ENCODE results near the gene NLRX1. TPM values are rescaled to one million over a fixed set of nuclear protein-coding genes. Genes with fewer than 3 reads are reported as not detected.

The NLRX1 gene
- total RNA-seq, 1 experiment from 2014 or later = 25.2 TPM

GRCh38 chr11:119156496-119156895 is 12.0 kb upstream of the NLRX1 start:
- ATAC-seq (no peak), DNase-seq (ENCODE audit: low read depth, low spot score) (no peak)
- ChIA-PET POLR2A (no interaction called here), CTCF (interaction anchor here (1.4 kb wide), 1 partner anchor 40 kb away, joined by 3 read pairs; no protein-coding TSS in a partner anchor)
- in situ Hi-C loops (cut with HindIII; ENCODE audit: low pct_unique_long_range_greater_than_20kb, low sequenced_read_pairs) (no loop called here), intact Hi-C loops (cut with micrococcal nuclease; ENCODE audit: unreplicated experiment) (no loop called here)
- Histone ChIP-seq H3K27ac (ENCODE audit: low read length) (no peak overlapping the region), H3K4me3 (ENCODE audit: low read depth in 2 of 2, low read length in 2 of 2) (no peak overlapping the region), H3K4me1 (ENCODE audit: control insufficient read depth, insufficient read depth, low read length) (no peaks in the 10 kb centered on the region), H3K9me3 (ENCODE audit: control insufficient read depth, insufficient read depth, low read depth, low read length) (no peaks in the 10 kb centered on the region), H3K27me3 (ENCODE audit: control insufficient read depth, insufficient read depth, low read length) (no peaks in the 10 kb centered on the region), H3K36me3 (ENCODE audit: control insufficient read depth, insufficient read depth, low read length) (no peaks in the 10 kb centered on the region)
- TF ChIP-seq TCF7L2 (IDR thresholded peaks at IDR 0.05; ENCODE audit: low read depth, low read length) = no peak
- TF ChIP-seq CTCF (IDR thresholded peaks at IDR 0.05) = no peak
- TF ChIP-seq POLR2AphosphoS5 (IDR thresholded peaks at IDR 0.05; ENCODE audit: low read depth, low read length) = no peak
- TF ChIP-seq, protein P1, sequence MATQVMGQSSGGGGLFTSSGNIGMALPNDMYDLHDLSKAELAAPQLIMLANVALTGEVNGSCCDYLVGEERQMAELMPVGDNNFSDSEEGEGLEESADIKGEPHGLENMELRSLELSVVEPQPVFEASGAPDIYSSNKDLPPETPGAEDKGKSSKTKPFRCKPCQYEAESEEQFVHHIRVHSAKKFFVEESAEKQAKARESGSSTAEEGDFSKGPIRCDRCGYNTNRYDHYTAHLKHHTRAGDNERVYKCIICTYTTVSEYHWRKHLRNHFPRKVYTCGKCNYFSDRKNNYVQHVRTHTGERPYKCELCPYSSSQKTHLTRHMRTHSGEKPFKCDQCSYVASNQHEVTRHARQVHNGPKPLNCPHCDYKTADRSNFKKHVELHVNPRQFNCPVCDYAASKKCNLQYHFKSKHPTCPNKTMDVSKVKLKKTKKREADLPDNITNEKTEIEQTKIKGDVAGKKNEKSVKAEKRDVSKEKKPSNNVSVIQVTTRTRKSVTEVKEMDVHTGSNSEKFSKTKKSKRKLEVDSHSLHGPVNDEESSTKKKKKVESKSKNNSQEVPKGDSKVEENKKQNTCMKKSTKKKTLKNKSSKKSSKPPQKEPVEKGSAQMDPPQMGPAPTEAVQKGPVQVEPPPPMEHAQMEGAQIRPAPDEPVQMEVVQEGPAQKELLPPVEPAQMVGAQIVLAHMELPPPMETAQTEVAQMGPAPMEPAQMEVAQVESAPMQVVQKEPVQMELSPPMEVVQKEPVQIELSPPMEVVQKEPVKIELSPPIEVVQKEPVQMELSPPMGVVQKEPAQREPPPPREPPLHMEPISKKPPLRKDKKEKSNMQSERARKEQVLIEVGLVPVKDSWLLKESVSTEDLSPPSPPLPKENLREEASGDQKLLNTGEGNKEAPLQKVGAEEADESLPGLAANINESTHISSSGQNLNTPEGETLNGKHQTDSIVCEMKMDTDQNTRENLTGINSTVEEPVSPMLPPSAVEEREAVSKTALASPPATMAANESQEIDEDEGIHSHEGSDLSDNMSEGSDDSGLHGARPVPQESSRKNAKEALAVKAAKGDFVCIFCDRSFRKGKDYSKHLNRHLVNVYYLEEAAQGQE (IDR thresholded peaks at IDR 0.05; ENCODE audit: insufficient read depth in 1 of 2, low read depth in 2 of 2, low read length in 1 of 2) = no peak
- TF ChIP-seq SIN3A (IDR thresholded peaks at IDR 0.05; ENCODE audit: borderline replicate concordance, insufficient read depth, low read depth, low read length) = no peak
- no TSS peak for BruUV-seq (replicated peaks)

GRCh38 chr11:119157063-119157462 is 11.5 kb upstream of the NLRX1 start:
- POLR2A ChIA-PET = no interaction called here
- no peak overlapping the region for H3K27ac ChIP-seq (ENCODE audit: low read length)
- BruUV-seq (replicated peaks) = no TSS peak
- no peaks in the 10 kb centered on the region for H3K9me3 ChIP-seq (ENCODE audit: control insufficient read depth, insufficient read depth, low read depth, low read length)
- H3K27me3 ChIP-seq (ENCODE audit: control insufficient read depth, insufficient read depth, low read length) = no peaks in the 10 kb centered on the region
- H3K4me1 ChIP-seq (ENCODE audit: control insufficient read depth, insufficient read depth, low read length) = no peaks in the 10 kb centered on the region
- intact Hi-C loops (cut with micrococcal nuclease; ENCODE audit: unreplicated experiment) (no loop called here), in situ Hi-C loops (cut with HindIII; ENCODE audit: low pct_unique_long_range_greater_than_20kb, low sequenced_read_pairs) (no loop called here)
- ATAC-seq (no peak), DNase-seq (ENCODE audit: low read depth, low spot score) (no peak)
- TF ChIP-seq TCF7L2 (IDR thresholded peaks at IDR 0.05; ENCODE audit: low read depth, low read length) (no peak), CTCF (IDR thresholded peaks at IDR 0.05) (no peak), SIN3A (IDR thresholded peaks at IDR 0.05; ENCODE audit: borderline replicate concordance, insufficient read depth, low read depth, low read length) (no peak), POLR2AphosphoS5 (IDR thresholded peaks at IDR 0.05; ENCODE audit: low read depth, low read length) (no peak)
- TF ChIP-seq, protein P1 (IDR thresholded peaks at IDR 0.05; ENCODE audit: insufficient read depth in 1 of 2, low read depth in 2 of 2, low read length in 1 of 2) = no peak
- CTCF ChIA-PET = interaction anchor here (0.5 to 1.4 kb wide), 2 partner anchors 39 to 141 kb away, joined by 3 to 6 read pairs; no protein-coding TSS in a partner anchor
- H3K4me3 ChIP-seq (ENCODE audit: low read depth in 2 of 2, low read length in 2 of 2) = no peak overlapping the region
- H3K36me3 ChIP-seq (ENCODE audit: control insufficient read depth, insufficient read depth, low read length) = no peaks in the 10 kb centered on the region

Data from Panc1 (cell line).